UCSD-AML1 (cell line): Measurements from ENCODE around the gene TTC7B.

Experiments
- DNase-seq: peaks from one replicate; lab custom pipeline; 2025; ENCODE audit not compliant: unreplicated experiment; lab: John Stamatoyannopoulos, UW

The TTC7B gene

GRCh38 chr14:90517076-90517841, 299.0 kb downstream of the TTC7B start:
- DNase-seq, result no peak

- no peak for DNase-seq
These were observed 301.7 kb downstream of the TTC7B start for GRCh38 chr14:90514566-90514965.

GRCh38 chr14:90514015-90514398, 302.2 kb downstream of the TTC7B start:
- no peak for DNase-seq

- DNase-seq, result no peak
These were observed 302.8 kb downstream of the TTC7B start for GRCh38 chr14:90513161-90514014.

GRCh38 chr14:90512329-90512991, 303.8 kb downstream of the TTC7B start:
- no peak for DNase-seq

GRCh38 chr14:90511795-90512328, 304.4 kb downstream of the TTC7B start:
- DNase-seq, result no peak

GRCh38 chr14:90511252-90511651, 305.0 kb downstream of the TTC7B start:
- DNase-seq, result no peak

GRCh38 chr14:90510159-90510558, 306.1 kb downstream of the TTC7B start:
- DNase-seq, result no peak

- DNase-seq, result no peak
These were observed 306.8 kb downstream of the TTC7B start for GRCh38 chr14:90509403-90509802.

- DNase-seq, result peak; percentile 59
These were observed 307.5 kb downstream of the TTC7B start for GRCh38 chr14:90508536-90509254.

- DNase-seq, result no peak
These were observed 308.2 kb downstream of the TTC7B start for GRCh38 chr14:90508036-90508435.

- DNase-seq, result no peak
These were observed 308.8 kb downstream of the TTC7B start for GRCh38 chr14:90507428-90507827.

- DNase-seq, result no peak
These were observed 309.5 kb downstream of the TTC7B start for GRCh38 chr14:90506748-90507147.

GRCh38 chr14:90505531-90505930, 310.7 kb downstream of the TTC7B start:
- no peak for DNase-seq

- no peak for DNase-seq
These were observed 311.6 kb downstream of the TTC7B start for GRCh38 chr14:90504643-90505042.

- no peak for DNase-seq
These were observed 312.6 kb downstream of the TTC7B start for GRCh38 chr14:90503582-90503981.

- DNase-seq, result no peak
These were observed 313.5 kb downstream of the TTC7B start for GRCh38 chr14:90502760-90503159.

- DNase-seq, result peak; percentile 86
These were observed 315.4 kb downstream of the TTC7B start for GRCh38 chr14:90500665-90501370.

GRCh38 chr14:90499908-90500664, 316.1 kb downstream of the TTC7B start:
- no peak for DNase-seq
